LNCaP clone FGC (cell line): ENCODE measurements around the gene FSTL4.

Experiments used
- DNase-seq: peaks from one replicate; pipeline ENCODE4 v3.0.0-alpha.2; 2011; ENCODE audit warnings: low read depth
- H3K4me3 ChIP-seq: 2 replicates; pipeline ENCODE4 v1.5.1; 2011; ENCODE audit warnings: mild to moderate bottlenecking, low read depth, low read length, control low read depth
- TF ChIP-seq, protein P1 (sequence below): IDR thresholded peaks from 2 replicates; pipeline ENCODE4 v1.5.1; 2012; ENCODE audit warnings: mild to moderate bottlenecking; ENCODE audit not compliant: control insufficient read depth, insufficient read depth; ENCODE audit errors: extremely low read depth

The FSTL4 gene

DNA sequence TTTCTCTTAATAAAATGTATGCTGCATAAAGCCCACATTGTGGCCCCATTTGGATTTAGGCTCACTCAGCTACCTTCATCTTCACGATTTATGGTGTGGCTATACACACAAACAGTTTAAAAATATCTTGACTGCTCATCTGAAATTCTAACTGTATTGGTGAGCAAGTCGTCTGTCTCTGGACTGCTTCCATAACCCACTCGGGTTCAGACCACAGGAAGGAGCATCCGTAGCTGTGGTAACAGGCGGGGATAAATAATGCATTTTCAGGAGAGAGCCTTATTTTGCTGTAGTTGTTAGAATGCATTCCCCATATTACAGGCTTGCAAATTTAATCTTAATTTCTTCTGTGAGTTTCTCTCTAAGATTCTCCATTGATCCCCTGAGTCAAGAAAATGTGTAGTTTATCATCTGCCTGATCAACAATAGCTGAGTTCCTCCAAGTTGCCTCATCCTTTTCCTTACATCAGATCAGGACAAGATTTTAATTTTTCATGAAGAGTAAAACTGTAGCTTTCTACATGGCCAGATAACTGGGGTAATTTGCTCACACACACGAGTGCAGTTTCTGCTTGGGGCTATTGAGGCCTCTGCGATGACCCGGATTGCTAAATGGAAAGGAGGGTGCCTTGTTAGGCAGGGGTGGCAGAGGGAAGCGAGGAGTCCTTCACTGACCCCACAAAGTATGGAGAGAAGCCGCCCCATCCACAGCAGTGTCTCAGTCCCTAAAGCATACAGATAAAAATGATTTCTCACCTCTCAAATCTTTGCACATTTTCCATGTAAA lies 133.9 kb downstream of the FSTL4 start:
- TF ChIP-seq, protein P1, sequence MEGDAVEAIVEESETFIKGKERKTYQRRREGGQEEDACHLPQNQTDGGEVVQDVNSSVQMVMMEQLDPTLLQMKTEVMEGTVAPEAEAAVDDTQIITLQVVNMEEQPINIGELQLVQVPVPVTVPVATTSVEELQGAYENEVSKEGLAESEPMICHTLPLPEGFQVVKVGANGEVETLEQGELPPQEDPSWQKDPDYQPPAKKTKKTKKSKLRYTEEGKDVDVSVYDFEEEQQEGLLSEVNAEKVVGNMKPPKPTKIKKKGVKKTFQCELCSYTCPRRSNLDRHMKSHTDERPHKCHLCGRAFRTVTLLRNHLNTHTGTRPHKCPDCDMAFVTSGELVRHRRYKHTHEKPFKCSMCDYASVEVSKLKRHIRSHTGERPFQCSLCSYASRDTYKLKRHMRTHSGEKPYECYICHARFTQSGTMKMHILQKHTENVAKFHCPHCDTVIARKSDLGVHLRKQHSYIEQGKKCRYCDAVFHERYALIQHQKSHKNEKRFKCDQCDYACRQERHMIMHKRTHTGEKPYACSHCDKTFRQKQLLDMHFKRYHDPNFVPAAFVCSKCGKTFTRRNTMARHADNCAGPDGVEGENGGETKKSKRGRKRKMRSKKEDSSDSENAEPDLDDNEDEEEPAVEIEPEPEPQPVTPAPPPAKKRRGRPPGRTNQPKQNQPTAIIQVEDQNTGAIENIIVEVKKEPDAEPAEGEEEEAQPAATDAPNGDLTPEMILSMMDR = no peak
- no peak overlapping the region for H3K4me3 ChIP-seq
- DNase-seq = no peak

DNA sequence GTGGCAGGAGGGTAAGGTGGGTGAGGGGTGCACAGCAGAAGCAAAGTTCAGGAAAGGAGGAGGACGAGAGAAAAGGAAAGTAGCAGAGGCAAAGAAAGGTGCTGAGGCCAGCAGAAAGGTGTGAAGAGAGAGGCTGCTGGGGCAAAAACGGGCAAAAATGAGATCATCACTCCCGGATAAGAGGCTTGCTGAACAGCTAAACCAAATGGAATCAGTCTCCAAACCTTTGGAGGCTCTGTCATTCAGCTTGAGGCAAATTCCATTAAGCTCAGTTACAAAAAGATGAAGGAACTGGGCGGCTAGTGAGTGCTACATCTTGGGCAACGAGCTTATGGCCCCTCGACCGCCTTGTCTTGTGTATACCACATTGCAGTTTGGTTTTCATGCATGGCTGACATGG lies 136.4 kb downstream of the FSTL4 start:
- no peak for DNase-seq
- TF ChIP-seq, protein P1 = no peak
- no peak overlapping the region for H3K4me3 ChIP-seq

DNA sequence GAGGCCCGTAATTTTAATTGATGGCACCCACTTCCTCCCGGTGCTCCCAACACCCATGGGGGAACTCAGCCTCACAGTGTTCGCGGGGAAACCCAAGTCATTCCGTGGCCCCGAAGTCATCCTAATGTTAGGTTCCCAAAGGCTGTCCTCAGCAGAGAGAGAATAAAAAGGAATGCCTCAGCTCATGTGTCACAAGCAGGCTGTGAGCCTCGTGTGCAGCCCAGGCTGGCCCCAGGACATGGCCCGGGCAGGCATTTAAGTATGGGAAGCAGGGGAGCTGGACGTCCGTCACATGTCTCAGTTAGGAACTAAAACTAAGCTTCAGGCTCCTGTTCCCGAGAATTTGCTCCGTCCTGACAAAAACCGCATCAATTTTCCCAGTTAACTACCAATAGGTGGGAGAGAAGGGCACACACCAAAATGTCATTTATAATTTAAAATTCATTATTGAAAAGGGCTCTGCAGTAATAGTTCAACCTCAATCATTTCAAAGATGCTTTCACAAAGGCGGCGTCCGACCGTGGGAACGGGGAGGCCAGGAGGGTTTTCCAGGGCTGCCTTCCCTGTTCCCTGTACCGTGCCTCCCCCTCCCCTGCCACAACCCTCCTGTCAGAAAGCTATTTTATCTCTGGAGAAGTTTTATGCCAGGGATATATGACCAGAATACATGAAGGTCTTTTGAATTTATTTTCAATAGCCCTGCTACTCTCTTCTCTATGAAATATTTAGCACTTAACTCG lies 137.3 kb downstream of the FSTL4 start:
- H3K4me3 ChIP-seq = no peak overlapping the region
- TF ChIP-seq, protein P1 = no peak
- no peak for DNase-seq

DNA sequence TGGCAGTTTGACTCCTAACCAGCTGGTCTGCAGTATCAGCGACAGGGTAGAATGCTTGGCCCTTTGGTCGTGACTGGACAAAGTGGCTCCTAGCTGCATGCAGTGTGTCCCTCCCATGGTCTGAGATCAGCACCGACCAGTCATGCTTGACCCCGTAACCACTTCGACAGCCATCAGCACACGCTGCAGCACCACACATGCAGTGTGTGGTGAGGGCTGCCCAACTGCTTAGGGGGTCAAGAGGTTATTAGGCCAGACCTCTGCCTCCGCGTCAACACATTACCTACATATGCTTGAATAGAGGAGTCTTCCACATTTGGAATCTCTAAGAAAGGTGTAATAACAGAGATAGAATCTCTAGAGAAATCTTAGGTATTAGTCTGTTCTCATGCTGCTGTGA lies 139.1 kb downstream of the FSTL4 start:
- no peak for DNase-seq
- H3K4me3 ChIP-seq = no peak overlapping the region
- TF ChIP-seq, protein P1 = no peak

DNA sequence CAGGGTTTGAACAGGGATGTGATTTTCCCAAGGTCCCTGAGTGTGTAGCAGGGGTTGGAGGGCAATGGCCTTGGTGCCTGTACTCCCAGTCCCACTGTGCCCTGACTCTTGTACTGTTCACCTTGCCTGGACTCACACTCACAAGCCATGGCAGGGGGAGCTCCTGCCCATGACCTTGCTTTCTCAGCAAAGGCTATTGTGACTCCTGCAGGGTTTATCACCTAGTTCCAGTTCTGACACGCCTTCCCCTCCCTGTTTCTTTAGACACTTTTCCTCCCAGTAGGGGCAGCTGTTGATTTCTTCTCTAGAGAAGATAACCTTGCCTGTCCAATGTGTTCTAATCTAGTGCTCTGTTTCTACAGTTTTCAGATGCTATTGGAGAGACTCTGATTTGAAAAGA lies 139.5 kb downstream of the FSTL4 start:
- TF ChIP-seq, protein P1 = no peak
- no peak for DNase-seq
- no peak overlapping the region for H3K4me3 ChIP-seq

DNA sequence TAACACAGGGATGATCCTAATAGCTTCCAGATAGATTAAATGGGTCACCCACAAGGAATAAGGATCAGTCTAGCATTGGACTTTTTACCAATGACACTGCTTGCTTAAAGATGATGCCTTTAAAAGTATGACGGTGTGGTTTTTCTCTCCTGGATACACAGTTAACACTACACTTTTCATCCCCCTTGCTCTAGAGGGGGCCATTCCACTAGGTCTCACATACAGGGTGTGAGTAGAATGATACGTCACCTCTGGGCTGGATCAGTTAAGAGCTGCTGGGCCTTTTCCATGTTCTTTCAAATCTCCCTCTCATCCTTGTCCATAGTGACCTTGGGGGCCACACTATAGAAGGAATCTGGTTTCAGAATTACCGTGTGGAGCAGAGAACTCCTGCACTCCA lies 140.6 kb downstream of the FSTL4 start:
- no peak for DNase-seq
- TF ChIP-seq, protein P1 = no peak
- H3K4me3 ChIP-seq = no peak overlapping the region
